Activated CD8-positive, alpha-beta memory T cell treated with anti-CD3 and anti-CD28 coated beads, Interleukin-2, amount 50 U/mL, for 24 hours (primary cell): Measurements from ENCODE around the gene ASPHD2.

Experiments used
- DNase-seq: peaks from one replicate; pipeline ENCODE4 v3.0.0-alpha.2; 2020; ENCODE audit errors: extremely low read depth

ASPHD2 gene

GRCh38 chr22:26446808-26447515 is 17.9 kb downstream of the ASPHD2 start:
- DNase-seq = no peak

- DNase-seq = no peak
Measured at GRCh38 chr22:26447584-26448329, 18.7 kb downstream of the ASPHD2 start.

GRCh38 chr22:26448334-26448733 is 19.3 kb downstream of the ASPHD2 start:
- DNase-seq = no peak

- DNase-seq = no peak
Measured at GRCh38 chr22:26448941-26449340, 19.9 kb downstream of the ASPHD2 start.

- no peak for DNase-seq
Measured at GRCh38 chr22:26450453-26451185, 21.6 kb downstream of the ASPHD2 start.

- no peak for DNase-seq
Measured at GRCh38 chr22:26452236-26453016, 23.4 kb downstream of the ASPHD2 start.

GRCh38 chr22:26453216-26453615 is 24.2 kb downstream of the ASPHD2 start:
- DNase-seq = no peak

GRCh38 chr22:26453812-26454500 is 24.9 kb downstream of the ASPHD2 start:
- DNase-seq = no peak

- no peak for DNase-seq
Measured at GRCh38 chr22:26457661-26458272, 28.7 kb downstream of the ASPHD2 start.

- no peak for DNase-seq
Measured at GRCh38 chr22:26460202-26460601, 31.1 kb downstream of the ASPHD2 start.

GRCh38 chr22:26461188-26461810 is 32.2 kb downstream of the ASPHD2 start:
- DNase-seq = no peak

- DNase-seq = no peak
Measured at GRCh38 chr22:26462051-26462450, 33.0 kb downstream of the ASPHD2 start.

- DNase-seq = no peak
Measured at GRCh38 chr22:26462641-26463040, 33.6 kb downstream of the ASPHD2 start.

- DNase-seq = no peak
Measured at GRCh38 chr22:26463101-26463661, 34.1 kb downstream of the ASPHD2 start.

GRCh38 chr22:26463688-26464087 is 34.6 kb downstream of the ASPHD2 start:
- DNase-seq = no peak

- DNase-seq = no peak
Measured at GRCh38 chr22:26464312-26464711, 35.3 kb downstream of the ASPHD2 start.

- DNase-seq = no peak
Measured at GRCh38 chr22:26466196-26466595, 37.1 kb downstream of the ASPHD2 start.

- no peak for DNase-seq
Measured at GRCh38 chr22:26470807-26471206, 41.7 kb downstream of the ASPHD2 start.

- DNase-seq = no peak
Measured at GRCh38 chr22:26471522-26471921, 42.5 kb downstream of the ASPHD2 start.

GRCh38 chr22:26474682-26475081 is 45.6 kb downstream of the ASPHD2 start:
- DNase-seq = no peak
